K562 (cell line): Measurements from ENCODE around the gene SLC2A8. TPM values are rescaled to one million over a fixed set of nuclear protein-coding genes. Genes with fewer than 3 reads are reported as not detected.
A peak's percentile ranks its signal among the peaks of the same experiment; 100 is the strongest.

Source experiments
- ARID1B ChIP-seq: fragments of 450-650 bp; IDR thresholded peaks from 2 replicates; pipeline ENCODE4 v1.6.1; 2016; ENCODE audit warnings: antibody characterized with exemption, mild to moderate bottlenecking, inconsistent platforms
- CEBPG ChIP-seq, 3 experiments: fragments of 200-800 bp in 1 of 3; sonication (Bioruptor generic) in 1 of 3; sonication (generic) in 1 of 3; formaldehyde crosslinking in 1 of 3; IDR thresholded peaks in 2 of 3; conservative IDR thresholded peaks in 1 of 3; 2 replicates each; pipeline versions ENCODE4 v1.6.1 to v1.8.0; 2016 to 2022; ENCODE audit warnings: missing compliant biosample characterization in 2 of 3, missing genetic modification characterization in 2 of 3, mild to moderate bottlenecking in 1 of 3, missing genetic modification reagents in 1 of 3
- CEBPZ ChIP-seq: fragments of 150-350 bp; IDR thresholded peaks from 2 replicates; pipeline ENCODE4 v1.6.1; 2014; ENCODE audit warnings: low read depth, mild to moderate bottlenecking, low read length, borderline replicate concordance
- EGR1 ChIP-seq: fragments of 450-650 bp; conservative IDR thresholded peaks from 2 replicates; pipeline ENCODE4 v1.6.1; 2017; ENCODE audit warnings: mild to moderate bottlenecking
- ELK1 ChIP-seq: sonication (generic); formaldehyde crosslinking; IDR thresholded peaks from 2 replicates; pipeline ENCODE4 v1.8.1; 2022; ENCODE audit warnings: missing genetic modification reagents
- FOXK2 ChIP-seq, 2 experiments: fragments of 450-650 bp; IDR thresholded peaks in 1 of 2; conservative IDR thresholded peaks in 1 of 2; 2 replicates each; pipeline ENCODE4 v1.6.1; 2016; ENCODE audit warnings: low read depth in 2 of 2, mild to moderate bottlenecking in 1 of 2
- FOXM1 ChIP-seq, 2 experiments: fragments of 450-650 bp in 1 of 2; sonication (generic) in 1 of 2; formaldehyde crosslinking in 1 of 2; IDR thresholded peaks; 2 replicates each; pipeline versions ENCODE4 v1.6.1 to v1.9.0; 2017 to 2022; ENCODE audit warnings: low read depth in 2 of 2, mild to moderate bottlenecking in 2 of 2, missing genetic modification reagents in 1 of 2, moderate library complexity in 1 of 2
- NKRF ChIP-seq: fragments of 450-650 bp; IDR thresholded peaks from 2 replicates; pipeline ENCODE4 v1.6.1; 2016; ENCODE audit warnings: borderline replicate concordance
- RUNX1 ChIP-seq: sonication (generic); IDR thresholded peaks from 2 replicates; pipeline ENCODE4 v1.6.1; 2016; ENCODE audit warnings: antibody characterized with exemption, low read depth
- SIN3A ChIP-seq, 2 experiments: fragments of 150-350 bp in 1 of 2; IDR thresholded peaks; 2 replicates each; pipeline ENCODE4 v1.6.1; 2011 to 2016; ENCODE audit warnings: borderline replicate concordance in 2 of 2, low read depth in 2 of 2, low read length in 2 of 2, mild to moderate bottlenecking in 2 of 2, moderate library complexity in 2 of 2; ENCODE audit not compliant: control insufficient read depth in 1 of 2
- SMARCA4 ChIP-seq: fragments of 450-650 bp; IDR thresholded peaks from 2 replicates; pipeline ENCODE4 v1.6.1; 2016
- STAT5A ChIP-seq: IDR thresholded peaks from 2 replicates; pipeline ENCODE4 v1.6.1; 2012; ENCODE audit warnings: low read length, inconsistent platforms, borderline replicate concordance
- STAT6 ChIP-seq: sonication (generic); formaldehyde crosslinking; IDR thresholded peaks from 2 replicates; pipeline ENCODE4 v1.8.1; 2023; ENCODE audit warnings: mild to moderate bottlenecking, missing genetic modification reagents
- ZNF175 ChIP-seq: fragments of 200-800 bp; sonication (Bioruptor generic); IDR thresholded peaks from 2 replicates; pipeline ENCODE4 v1.6.1; 2016; ENCODE audit warnings: low read depth, mild to moderate bottlenecking, missing genetic modification characterization, missing compliant biosample characterization
- ZNF583 ChIP-seq: fragments of 250-450 bp; sonication (Bioruptor Pico); IDR thresholded peaks from 2 replicates; pipeline ENCODE4 v1.4.0; 2020
- polyA plus RNA-seq, 8 experiments: library from polyadenylated mRNA; depleted of rRNA in 4 of 8; stranded (reverse) in 5 of 8; unstranded in 3 of 8; fragments of >200 nt; fragmentation: Nextera tagmentation in 2 of 8; fragmentation: Illumina TruSeq in 1 of 8; extraction: Ambion mirVana in 2 of 8; extraction: Trizol in 1 of 8; gene quantifications; 2 replicates each; pipeline versions ENCODE4 v1.2.1 to v1.2.3, GENCODE V29; 2011 to 2014; ENCODE audit warnings: inconsistent platforms in 1 of 8, missing spikeins in 1 of 8
- total RNA-seq, 7 experiments: library from RNA; depleted of rRNA in 6 of 7; stranded (reverse); fragments of >200 nt in 6 of 7; fragmentation: Illumina TruSeq in 2 of 7; extraction: Trizol in 2 of 7; gene quantifications; 2 replicates each; pipeline versions ENCODE4 v1.2.1 to v1.2.3, GENCODE V29; 2011 to 2021; ENCODE audit warnings: low replicate concordance in 1 of 7

Gene SLC2A8
- total and polyA plus RNA-seq, 9 of the 15 experiments (the other 6 are each of a cell fraction or from before 2014, with no cell fraction given): 0.13 to 12.9 (median 5.2) TPM

GRCh38 chr9:127451858-127452656 is 55.1 kb downstream of the SLC2A8 start (continued):
- TF ChIP-seq SIN3A (IDR thresholded peaks at IDR 0.05; ENCODE audit: borderline replicate concordance in 2 of 2, control insufficient read depth in 1 of 2, low read depth in 2 of 2, low read length in 2 of 2) (peak; percentile 12 to 81; a peak in 1 of 4 replicates), STAT6 (CRISPR knock-in tag) (no peak), CEBPG (CRISPR knock-in tag; IDR thresholded peaks at IDR 0.05) (no peak), CEBPG (tag; conservative IDR thresholded peaks at IDR 0.05 in 1 of 2, IDR thresholded peaks at IDR 0.05 in 1 of 2) (no peak), ELK1 (CRISPR knock-in tag) (no peak), RUNX1 (no peak), FOXK2 (conservative IDR thresholded peaks at IDR 0.05 in 1 of 2, IDR thresholded peaks at IDR 0.05 in 1 of 2; ENCODE audit: low read depth in 2 of 2) (no peak), ZNF583 (CRISPR knock-in tag) (no peak), FOXM1 (IDR thresholded peaks at IDR 0.05; ENCODE audit: low read depth) (no peak), FOXM1 (CRISPR knock-in tag; IDR thresholded peaks at IDR 0.05; ENCODE audit: low read depth) (no peak), EGR1 (0 out of 2 replicates have a peak, but pooled peaks have one; percentile 10), CEBPZ (no peak), SMARCA4 (no peak), NKRF (peak; percentile 52; the same call in 1 of the 2 replicates), ZNF175 (0 out of 2 replicates have a peak, but pooled peaks have one; percentile 8), ARID1B (peak; percentile 11; the same call in 1 of the 2 replicates), STAT5A (no peak)
